Keratinocyte (primary cell): Measurements from ENCODE around the gene PARD6G. TPM values are rescaled to one million over a fixed set of nuclear protein-coding genes. Genes with fewer than 3 reads are reported as not detected.
"Not testable (repeated sequence)": the region's sequence is repeated elsewhere in the genome, so short reads cannot be mapped to it uniquely, and the experiment has no call there.

Experiments used
- DNase-seq: peaks from one replicate; pipeline ENCODE4 v3.0.0-alpha.2; 2011; ENCODE audit warnings: low read depth, missing footprints, low spot score
- FAIRE-seq: peaks from 2 replicates; lab custom pipeline; 2011; peaks lifted over from hg19 to GRCh38; lab: Jason Lieb, UNC
- H2AFZ ChIP-seq: 2 replicates; pipeline ENCODE4 v1.6.0; 2012; ENCODE audit warnings: low read length, control low read depth, inconsistent platforms; ENCODE audit not compliant: control insufficient read depth
- H3K27ac ChIP-seq: 2 replicates; pipeline ENCODE4 v1.5.1; 2011; ENCODE audit warnings: low read length; ENCODE audit not compliant: control insufficient read depth, insufficient read depth
- H3K27me3 ChIP-seq: 3 replicates; pipeline ENCODE4 v1.6.0; 2011; ENCODE audit warnings: low read length; ENCODE audit not compliant: control insufficient read depth, insufficient read depth; ENCODE audit errors: extremely low read depth
- H3K36me3 ChIP-seq, 2 experiments: 2 replicates in 1 of 2; 3 replicates in 1 of 2; pipeline ENCODE4 v1.5.1; 2011; ENCODE audit warnings: low read length in 2 of 2, mild to moderate bottlenecking in 1 of 2; ENCODE audit not compliant: control insufficient read depth in 2 of 2, insufficient read depth in 2 of 2; ENCODE audit errors: extremely low read depth in 1 of 2
- H3K4me1 ChIP-seq: 3 replicates; pipeline ENCODE4 v1.5.1; 2011; ENCODE audit warnings: low read length; ENCODE audit not compliant: control insufficient read depth, insufficient read depth; ENCODE audit errors: extremely low read depth
- H3K4me2 ChIP-seq: 3 replicates; pipeline ENCODE4 v1.6.0; 2011; ENCODE audit warnings: low read depth, low read length; ENCODE audit not compliant: control insufficient read depth, insufficient read depth; ENCODE audit errors: extremely low read depth
- H3K4me3 ChIP-seq, 3 experiments: fragments of 200-600 bp in 1 of 3; sonication (generic) in 1 of 3; 2 replicates in 2 of 3; 3 replicates in 1 of 3; pipeline ENCODE4 v1.5.1; 2011 to 2016; ENCODE audit warnings: low read length in 3 of 3, mild to moderate bottlenecking in 3 of 3, control low read depth in 2 of 3, inconsistent platforms in 1 of 3, low read depth in 1 of 3, mixed read lengths in 1 of 3, mixed run types in 1 of 3, moderate library complexity in 1 of 3; ENCODE audit not compliant: control insufficient read depth in 2 of 3, insufficient read depth in 2 of 3; ENCODE audit errors: extremely low read depth in 1 of 3
- H3K79me2 ChIP-seq: 2 replicates; pipeline ENCODE4 v1.6.0; 2012; ENCODE audit warnings: low read length; ENCODE audit not compliant: control insufficient read depth, insufficient read depth
- H3K9ac ChIP-seq: 3 replicates; pipeline ENCODE4 v1.6.0; 2011; ENCODE audit warnings: low read length; ENCODE audit not compliant: control insufficient read depth, insufficient read depth; ENCODE audit errors: extremely low read depth
- H3K9me1 ChIP-seq: 3 replicates; pipeline ENCODE4 v1.6.0; 2011; ENCODE audit warnings: low read length; ENCODE audit not compliant: control insufficient read depth, insufficient read depth; ENCODE audit errors: extremely low read depth
- H3K9me3 ChIP-seq: 2 replicates; pipeline ENCODE4 v1.5.1; 2012; ENCODE audit warnings: low read depth, low read length; ENCODE audit not compliant: control insufficient read depth
- H4K20me1 ChIP-seq: 3 replicates; pipeline ENCODE4 v1.6.0; 2011; ENCODE audit warnings: low read length; ENCODE audit not compliant: control insufficient read depth, insufficient read depth; ENCODE audit errors: extremely low read depth
- CTCF ChIP-seq, 3 experiments: IDR thresholded peaks in 1 of 3; conservative IDR thresholded peaks in 1 of 3; optimal IDR thresholded peaks in 1 of 3; 2 replicates in 2 of 3; 3 replicates in 1 of 3; pipeline versions ENCODE3 to v1.5.1; 2011; ENCODE audit warnings: low read length in 3 of 3, mild to moderate bottlenecking in 3 of 3, moderate library complexity in 2 of 3, control low read depth in 1 of 3, inconsistent platforms in 1 of 3; ENCODE audit not compliant: insufficient read depth in 2 of 3; ENCODE audit errors: extremely low read depth in 1 of 3
- EZH2 ChIP-seq: IDR thresholded peaks from one replicate; pipeline ENCODE4 v1.6.1; 2012; ENCODE audit warnings: inconsistent platforms, mild to moderate bottlenecking, low read length, moderate library complexity
- dilution Hi-C: fragments of 300-500 bp; cut with MboI; formaldehyde crosslinking; loops from one replicate; pipeline ENCODE4 v1.7.0; 2020; ENCODE audit warnings: low sequenced_read_pairs; ENCODE audit not compliant: extremely low pct_ligation_motif_present
- polyA plus RNA-seq, 5 experiments: library from polyadenylated mRNA; depleted of rRNA in 3 of 5; stranded (reverse) in 3 of 5; stranded (forward) in 1 of 5; unstranded in 1 of 5; fragments of >200 nt; gene quantifications; 1 replicate in 1 of 5; 2 replicates in 3 of 5; 3 replicates in 1 of 5; pipeline versions ENCODE4 v1.2.1 to v1.2.3, GENCODE V29; 2011 to 2012; ENCODE audit warnings: missing spikeins in 2 of 5, low read depth in 1 of 5, low replicate concordance in 1 of 5

PARD6G gene
- polyA plus RNA-seq, 1 donor (not counting 4 experiments of a cell fraction or from before 2014, with no cell fraction given), result 21.3 TPM

GRCh38 chr18:80257579-80258543, 10.5 kb upstream of the PARD6G start:
- DNase-seq, H3K9me1 ChIP-seq, dilution Hi-C loops, H3K4me3 ChIP-seq, H3K27ac ChIP-seq, H3K9me3 ChIP-seq, H2AFZ ChIP-seq, H3K79me2 ChIP-seq, H3K9ac ChIP-seq, H3K27me3 ChIP-seq, H4K20me1 ChIP-seq, H3K4me1 ChIP-seq, H3K36me3 ChIP-seq, H3K4me2 ChIP-seq: not testable (repeated sequence)
- TF ChIP-seq CTCF (optimal IDR thresholded peaks at IDR 0.05 in 1 of 3, IDR thresholded peaks at IDR 0.05 in 1 of 3, conservative IDR thresholded peaks at IDR 0.05 in 1 of 3; ENCODE audit: extremely low read depth in 1 of 3, insufficient read depth in 2 of 3, low read length in 3 of 3), result peak; percentile 72 to 89 (median 78)
- FAIRE-seq, result peak; percentile 77

- Histone ChIP-seq H2AFZ (no peak overlapping the region), H3K4me3 (no peak overlapping the region), H3K27me3 (no peaks in the 10 kb centered on the region)
Observed at GRCh38 chr18:80254971-80255500, 7.7 kb upstream of the PARD6G start.

More at GRCh38 chr18:80254971-80255500, 7.7 kb upstream of the PARD6G start:
- Histone ChIP-seq H3K9me3 (no peaks in the 10 kb centered on the region), H3K27ac (no peak overlapping the region), H3K36me3 (no peaks in the 10 kb centered on the region), H3K79me2 (no peaks in the 10 kb centered on the region), H3K9ac (no peak overlapping the region), H3K4me1 (peaks cover 15% of the 10 kb centered on the region), H4K20me1 (no peaks in the 10 kb centered on the region), H3K9me1 (no peaks in the 10 kb centered on the region), H3K4me2 (no peak overlapping the region)
- TF ChIP-seq CTCF (optimal IDR thresholded peaks at IDR 0.05 in 1 of 3, IDR thresholded peaks at IDR 0.05 in 1 of 3, conservative IDR thresholded peaks at IDR 0.05 in 1 of 3; ENCODE audit: extremely low read depth in 1 of 3, insufficient read depth in 2 of 3, low read length in 3 of 3) (no peak), EZH2 (no peak)
- FAIRE-seq (no peak), DNase-seq (no peak)
- dilution Hi-C loops, result no loop called here
